Parathyroid adenoma (tissue), 2 donors: ENCODE measurements around the gene ARAP3.

Experiments used
- H2AFZ ChIP-seq: fragments of 300-600 bp; sonication (generic); one replicate; pipeline ENCODE4 v1.7.0; 2017; ENCODE audit warnings: antibody characterized with exemption, mild to moderate bottlenecking
- H3K27ac ChIP-seq: fragments of 300-600 bp; sonication (generic); one replicate; pipeline ENCODE4 v1.7.0; 2017
- H3K27me3 ChIP-seq: fragments of 300-600 bp; sonication (generic); one replicate; pipeline ENCODE4 v1.7.0; 2017; ENCODE audit warnings: low read length; ENCODE audit not compliant: control insufficient read depth, insufficient read depth
- H3K36me3 ChIP-seq: fragments of 300-600 bp; sonication (generic); one replicate; pipeline ENCODE4 v1.7.0; 2017; ENCODE audit warnings: low read length; ENCODE audit not compliant: control insufficient read depth, insufficient read depth
- H3K4me1 ChIP-seq: fragments of 300-600 bp; sonication (generic); one replicate; pipeline ENCODE4 v1.7.0; 2017; ENCODE audit warnings: control low read depth
- H3K4me2 ChIP-seq: fragments of 300-600 bp; sonication (generic); one replicate; pipeline ENCODE4 v1.7.0; 2017; ENCODE audit warnings: low read length
- H3K4me3 ChIP-seq: fragments of 300-600 bp; sonication (generic); one replicate; pipeline ENCODE4 v1.7.0; 2017; ENCODE audit warnings: low read depth, low read length
- H3K79me2 ChIP-seq: fragments of 300-600 bp; sonication (generic); one replicate; pipeline ENCODE4 v1.7.0; 2017; ENCODE audit warnings: control low read depth
- H3K9ac ChIP-seq: fragments of 300-600 bp; sonication (generic); one replicate; pipeline ENCODE4 v1.7.0; 2017; ENCODE audit warnings: mild to moderate bottlenecking
- H3K9me3 ChIP-seq: fragments of 300-600 bp; sonication (generic); one replicate; pipeline ENCODE4 v1.7.0; 2017; ENCODE audit warnings: low read length; ENCODE audit not compliant: control insufficient read depth
- TF ChIP-seq, protein P1 (sequence below): fragments of 300-600 bp; sonication (generic); IDR thresholded peaks from one replicate; pipeline ENCODE4 v1.7.0; 2017; ENCODE audit warnings: antibody characterized with exemption, mild to moderate bottlenecking
- donor health status: primary hyperparathyroidism.

Gene ARAP3

GRCh38 chr5:141608046-141608445, 74.0 kb downstream of the ARAP3 start:
- no peaks in the 10 kb centered on the region for H3K27me3 ChIP-seq
- no peak overlapping the region for H3K9ac ChIP-seq
- H3K9me3 ChIP-seq: no peaks in the 10 kb centered on the region
- H3K27ac ChIP-seq: no peak overlapping the region
- TF ChIP-seq, protein P1, sequence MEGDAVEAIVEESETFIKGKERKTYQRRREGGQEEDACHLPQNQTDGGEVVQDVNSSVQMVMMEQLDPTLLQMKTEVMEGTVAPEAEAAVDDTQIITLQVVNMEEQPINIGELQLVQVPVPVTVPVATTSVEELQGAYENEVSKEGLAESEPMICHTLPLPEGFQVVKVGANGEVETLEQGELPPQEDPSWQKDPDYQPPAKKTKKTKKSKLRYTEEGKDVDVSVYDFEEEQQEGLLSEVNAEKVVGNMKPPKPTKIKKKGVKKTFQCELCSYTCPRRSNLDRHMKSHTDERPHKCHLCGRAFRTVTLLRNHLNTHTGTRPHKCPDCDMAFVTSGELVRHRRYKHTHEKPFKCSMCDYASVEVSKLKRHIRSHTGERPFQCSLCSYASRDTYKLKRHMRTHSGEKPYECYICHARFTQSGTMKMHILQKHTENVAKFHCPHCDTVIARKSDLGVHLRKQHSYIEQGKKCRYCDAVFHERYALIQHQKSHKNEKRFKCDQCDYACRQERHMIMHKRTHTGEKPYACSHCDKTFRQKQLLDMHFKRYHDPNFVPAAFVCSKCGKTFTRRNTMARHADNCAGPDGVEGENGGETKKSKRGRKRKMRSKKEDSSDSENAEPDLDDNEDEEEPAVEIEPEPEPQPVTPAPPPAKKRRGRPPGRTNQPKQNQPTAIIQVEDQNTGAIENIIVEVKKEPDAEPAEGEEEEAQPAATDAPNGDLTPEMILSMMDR: no peak
- peaks cover 2% of the 10 kb centered on the region for H3K4me1 ChIP-seq
- H3K4me3 ChIP-seq: no peak overlapping the region
- H2AFZ ChIP-seq: no peak overlapping the region
- peaks cover 48% of the 10 kb centered on the region for H3K79me2 ChIP-seq
- H3K4me2 ChIP-seq: no peak overlapping the region
- no peaks in the 10 kb centered on the region for H3K36me3 ChIP-seq

GRCh38 chr5:141605523-141606277, 76.3 kb downstream of the ARAP3 start:
- Histone ChIP-seq H3K79me2 (peaks cover 48% of the 10 kb centered on the region), H2AFZ (no peak overlapping the region), H3K36me3 (no peaks in the 10 kb centered on the region), H3K27me3 (no peaks in the 10 kb centered on the region), H3K4me2 (no peak overlapping the region), H3K4me3 (no peak overlapping the region), H3K9me3 (no peaks in the 10 kb centered on the region), H3K4me1 (no peaks in the 10 kb centered on the region), H3K27ac (peak overlapping the region; percentile 20), H3K9ac (no peak overlapping the region)
- TF ChIP-seq, protein P1: no peak

DNA sequence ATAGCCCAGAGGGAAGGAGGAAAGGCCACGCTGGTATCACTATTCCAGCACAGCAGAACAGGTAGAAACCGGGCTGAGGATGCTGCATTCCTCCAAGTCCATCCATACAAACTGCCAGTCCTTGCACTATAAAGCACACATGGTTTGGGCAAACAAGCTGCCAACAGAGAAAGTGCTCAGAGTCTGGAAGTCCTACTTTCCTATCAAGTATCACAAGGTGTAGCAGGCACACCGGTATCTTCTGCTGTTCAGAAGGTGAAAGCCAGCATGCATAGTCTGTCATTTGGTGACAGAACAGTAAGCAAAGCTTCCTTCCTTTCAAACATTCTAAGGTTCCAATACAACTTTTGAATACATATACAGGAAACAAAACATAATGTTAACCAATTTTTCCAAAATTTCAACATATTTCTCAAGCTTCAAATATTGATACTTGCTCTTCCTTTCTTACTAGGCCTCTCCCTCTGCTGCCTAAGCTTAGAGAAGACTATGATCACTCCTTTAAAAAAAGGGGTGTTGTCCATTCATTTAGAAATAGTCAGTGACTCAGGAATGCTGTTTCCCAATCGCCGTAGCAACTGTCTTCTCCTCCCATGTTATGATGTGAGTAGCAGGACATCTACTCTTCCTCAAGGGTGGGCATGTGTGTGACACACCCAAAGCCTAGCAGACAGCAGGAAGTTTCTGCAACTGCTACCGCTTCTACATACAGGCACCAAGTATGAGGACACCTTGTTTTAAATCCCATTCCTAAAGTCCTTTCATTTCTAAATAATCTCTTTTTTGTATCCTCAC, 77.9 kb downstream of the ARAP3 start:
- Histone ChIP-seq H3K27ac (peak overlapping the region; percentile 46), H3K36me3 (no peaks in the 10 kb centered on the region), H3K79me2 (peaks cover 43% of the 10 kb centered on the region), H3K9me3 (no peaks in the 10 kb centered on the region), H3K27me3 (no peaks in the 10 kb centered on the region), H3K4me2 (no peak overlapping the region), H3K4me1 (no peaks in the 10 kb centered on the region), H2AFZ (no peak overlapping the region), H3K4me3 (no peak overlapping the region), H3K9ac (no peak overlapping the region)
- TF ChIP-seq, protein P1: no peak
